H9 (cell line): ENCODE results near the gene OSBPL1A. TPM values are rescaled to one million over a fixed set of nuclear protein-coding genes. Genes with fewer than 3 reads are reported as not detected.

ENCODE experiments used
- DNase-seq: peaks from one replicate; pipeline ENCODE4 v3.0.0-alpha.2; 2017
- H2AFZ ChIP-seq: one replicate; pipeline ENCODE4 v1.6.1; 2013; ENCODE audit warnings: mild to moderate bottlenecking, low read length, control low read depth, moderate library complexity
- H2AK5ac ChIP-seq: 2 replicates; pipeline ENCODE4 v1.6.1; 2013; ENCODE audit warnings: low read length, control low read depth, mixed read lengths; ENCODE audit not compliant: insufficient read length
- H2BK120ac ChIP-seq: one replicate; pipeline ENCODE4 v1.6.1; 2013; ENCODE audit warnings: low read depth, mild to moderate bottlenecking, low read length, control low read depth, inconsistent platforms; ENCODE audit not compliant: poor library complexity, severe bottlenecking
- H2BK12ac ChIP-seq: 2 replicates; pipeline ENCODE4 v1.6.1; 2013; ENCODE audit warnings: low read length, control low read depth, mixed read lengths, low read depth; ENCODE audit not compliant: insufficient read length
- H2BK15ac ChIP-seq: 2 replicates; pipeline ENCODE4 v1.6.1; 2013; ENCODE audit warnings: low read depth, low read length, control low read depth
- H2BK20ac ChIP-seq: one replicate; pipeline ENCODE4 v1.6.1; 2013; ENCODE audit warnings: low read depth, mild to moderate bottlenecking, low read length, control low read depth, inconsistent platforms; ENCODE audit not compliant: poor library complexity, severe bottlenecking
- H2BK5ac ChIP-seq: 2 replicates; pipeline ENCODE4 v1.6.1; 2013; ENCODE audit warnings: low read length, control low read depth, mixed read lengths; ENCODE audit not compliant: insufficient read length
- H3K14ac ChIP-seq: 2 replicates; pipeline ENCODE4 v1.6.1; 2013; ENCODE audit warnings: low read length, control low read depth; ENCODE audit not compliant: insufficient read depth
- H3K18ac ChIP-seq: 2 replicates; pipeline ENCODE4 v1.6.1; 2013; ENCODE audit warnings: low read depth, mild to moderate bottlenecking, mixed read lengths, low read length, control low read depth; ENCODE audit not compliant: insufficient read length
- H3K23ac ChIP-seq: 2 replicates; pipeline ENCODE4 v1.6.1; 2013; ENCODE audit warnings: low read length, control low read depth, mixed read lengths, low read depth; ENCODE audit not compliant: insufficient read length
- H3K23me2 ChIP-seq: 2 replicates; pipeline ENCODE4 v1.6.1; 2013; ENCODE audit warnings: low read depth, mild to moderate bottlenecking, mixed read lengths, low read length, control low read depth; ENCODE audit not compliant: insufficient read length, poor library complexity, severe bottlenecking
- H3K27ac ChIP-seq: 2 replicates; pipeline ENCODE4 v1.5.1; 2013; ENCODE audit warnings: low read length, control low read depth, mixed read lengths, low read depth; ENCODE audit not compliant: insufficient read length
- H3K27me3 ChIP-seq: 2 replicates; pipeline ENCODE4 v1.6.1; 2013; ENCODE audit warnings: low read length, control low read depth, inconsistent platforms; ENCODE audit not compliant: insufficient read depth
- H3K4ac ChIP-seq: 2 replicates; pipeline ENCODE4 v1.6.1; 2013; ENCODE audit warnings: low read depth, mild to moderate bottlenecking, control low read depth, inconsistent platforms, low read length, moderate library complexity
- H3K4me1 ChIP-seq: 2 replicates; pipeline ENCODE4 v1.6.1; 2013; ENCODE audit warnings: low read length, control low read depth, inconsistent platforms; ENCODE audit not compliant: insufficient read depth
- H3K4me2 ChIP-seq: 2 replicates; pipeline ENCODE4 v1.6.1; 2013; ENCODE audit warnings: low read length, control low read depth, mixed read lengths; ENCODE audit not compliant: insufficient read length, insufficient read depth
- H3K56ac ChIP-seq: 2 replicates; pipeline ENCODE4 v1.6.1; 2013; ENCODE audit warnings: low read depth, mild to moderate bottlenecking, mixed read lengths, low read length, control low read depth; ENCODE audit not compliant: insufficient read length
- H3K79me1 ChIP-seq: 2 replicates; pipeline ENCODE4 v1.6.1; 2013; ENCODE audit warnings: low read depth, mild to moderate bottlenecking, moderate library complexity, low read length, control low read depth, inconsistent platforms; ENCODE audit not compliant: insufficient read depth, poor library complexity, severe bottlenecking
- H3K79me2 ChIP-seq: 2 replicates; pipeline ENCODE4 v1.6.1; 2013; ENCODE audit warnings: low read length, control low read depth, inconsistent platforms; ENCODE audit not compliant: insufficient read depth
- H3K9ac ChIP-seq: 2 replicates; pipeline ENCODE4 v1.6.1; 2013; ENCODE audit warnings: low read length, control low read depth, mixed read lengths; ENCODE audit not compliant: insufficient read length; ENCODE audit errors: extremely low read depth
- H3K9me3 ChIP-seq: one replicate; pipeline ENCODE4 v1.6.1; 2013; ENCODE audit warnings: low read depth, low read length, inconsistent platforms; ENCODE audit not compliant: control insufficient read depth
- H3T11ph ChIP-seq: one replicate; pipeline ENCODE4 v1.6.1; 2013; ENCODE audit warnings: mild to moderate bottlenecking, low read length, control low read depth, inconsistent platforms
- H4K20me1 ChIP-seq: one replicate; pipeline ENCODE4 v1.6.1; 2013; ENCODE audit not compliant: control insufficient read depth, insufficient read length, insufficient read depth
- H4K5ac ChIP-seq: 2 replicates; pipeline ENCODE4 v1.6.1; 2013; ENCODE audit warnings: low read depth, mild to moderate bottlenecking, mixed read lengths, low read length, control low read depth; ENCODE audit not compliant: insufficient read length
- H4K8ac ChIP-seq: replicated peaks from 2 replicates; pipeline ENCODE4 v1.6.1; 2013; ENCODE audit warnings: low read length, control low read depth, mixed read lengths, low read depth; ENCODE audit not compliant: insufficient read length
- H4K91ac ChIP-seq: 2 replicates; pipeline ENCODE4 v1.6.1; 2013; ENCODE audit warnings: low read depth, mild to moderate bottlenecking, moderate library complexity, mixed read lengths, low read length, control low read depth; ENCODE audit not compliant: insufficient read length
- H3K27ac Mint-ChIP-seq, 3 experiments: 2 replicates in 2 of 3; 3 replicates in 1 of 3; pipeline ENCODE4 v1.8.0; 2020 to 2021; ENCODE audit warnings: mixed read lengths in 3 of 3, mild to moderate bottlenecking in 1 of 3, moderate library complexity in 1 of 3
- H3K27me3 Mint-ChIP-seq: 2 replicates; pipeline ENCODE4 v1.8.0; 2021; ENCODE audit warnings: low read depth, mild to moderate bottlenecking, moderate library complexity, mixed read lengths
- H3K36me3 Mint-ChIP-seq, 3 experiments: 2 replicates in 2 of 3; 3 replicates in 1 of 3; pipeline ENCODE4 v1.8.0; 2020 to 2021; ENCODE audit warnings: low read depth in 3 of 3, mixed read lengths in 3 of 3; ENCODE audit not compliant: insufficient read depth in 1 of 3
- H3K4me1 Mint-ChIP-seq, 2 experiments: 2 replicates each; pipeline ENCODE4 v1.8.0; 2020; ENCODE audit warnings: mixed read lengths in 2 of 2
- H3K4me3 Mint-ChIP-seq, 2 experiments: 2 replicates in 1 of 2; 3 replicates in 1 of 2; pipeline ENCODE4 v1.8.0; 2020 to 2021; ENCODE audit warnings: mild to moderate bottlenecking in 2 of 2, mixed read lengths in 2 of 2, moderate library complexity in 1 of 2
- H3K9me3 Mint-ChIP-seq, 2 experiments: 2 replicates in 1 of 2; 3 replicates in 1 of 2; pipeline ENCODE4 v1.8.0; 2020; ENCODE audit warnings: mild to moderate bottlenecking in 2 of 2, mixed read lengths in 2 of 2, moderate library complexity in 1 of 2
- WGBS: extraction: QIAGEN DNeasy Blood & Tissue Kit; methylation state at CpG from one replicate; pipeline ENCODE4 v1.1.7; 2013; ENCODE audit warnings: missing lambda C conversion rate, low lambda C conversion rate, mixed read lengths; ENCODE audit not compliant: insufficient read length; ENCODE audit errors: extremely low coverage; 5-methylcytosine and 5-hydroxymethylcytosine counted together
- total RNA-seq: library from RNA; stranded (reverse); gene quantifications from 2 replicates; pipeline ENCODE4 v1.2.1, GENCODE V29; 2021
- TF ChIP-seq, protein P1 (sequence below): fragments of 200-600 bp; sonication (generic); conservative IDR thresholded peaks from 3 replicates; pipeline ENCODE4 v1.8.0; 2021; ENCODE audit warnings: antibody characterized with exemption, mild to moderate bottlenecking

OSBPL1A gene
- total RNA-seq, 1 experiment from 2014 or later: 33.9 TPM

DNA sequence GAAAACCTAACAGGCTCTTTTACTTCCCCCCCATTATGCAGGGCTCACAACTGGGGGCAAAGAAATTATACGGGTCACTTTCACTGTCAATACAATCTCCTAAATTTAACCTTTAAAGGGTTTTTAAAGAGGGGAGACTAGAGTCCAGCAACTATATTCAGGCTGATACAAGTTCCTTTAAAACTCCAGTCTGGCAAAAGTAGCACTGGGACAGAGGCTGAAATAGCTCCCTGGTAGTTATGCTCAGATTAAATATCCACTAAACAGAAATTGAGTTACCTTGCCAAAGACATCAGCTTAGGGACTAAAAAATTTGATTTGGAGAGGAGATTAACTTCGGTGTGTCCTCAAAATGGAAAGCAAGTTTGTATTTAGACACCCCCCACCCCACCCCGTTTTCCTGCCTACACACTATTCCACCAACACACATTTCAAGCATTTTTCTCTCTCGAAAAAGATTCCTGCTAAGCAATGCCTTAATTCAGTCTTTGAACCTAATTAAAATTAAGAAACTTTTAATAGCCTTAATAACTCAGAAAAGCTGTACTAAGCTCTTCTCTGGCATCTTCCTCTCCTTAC lies 127.2 kb downstream of the OSBPL1A start:
- no peak overlapping the region for H4K8ac ChIP-seq
- H3K36me3 Mint-ChIP-seq: peaks cover 0 to 8% (median 3%) of the 10 kb centered on the region in 3 experiments; a peak in 2 of 7 replicates
- no peak overlapping the region for H3K56ac ChIP-seq
- no peak overlapping the region for H4K5ac ChIP-seq
- DNase-seq: no peak
- H3K27me3 Mint-ChIP-seq: no peaks in the 10 kb centered on the region
- H3K4me2 ChIP-seq: peak overlapping the region; percentile 92
- no peak overlapping the region for H3K27ac ChIP-seq
- TF ChIP-seq, protein P1, sequence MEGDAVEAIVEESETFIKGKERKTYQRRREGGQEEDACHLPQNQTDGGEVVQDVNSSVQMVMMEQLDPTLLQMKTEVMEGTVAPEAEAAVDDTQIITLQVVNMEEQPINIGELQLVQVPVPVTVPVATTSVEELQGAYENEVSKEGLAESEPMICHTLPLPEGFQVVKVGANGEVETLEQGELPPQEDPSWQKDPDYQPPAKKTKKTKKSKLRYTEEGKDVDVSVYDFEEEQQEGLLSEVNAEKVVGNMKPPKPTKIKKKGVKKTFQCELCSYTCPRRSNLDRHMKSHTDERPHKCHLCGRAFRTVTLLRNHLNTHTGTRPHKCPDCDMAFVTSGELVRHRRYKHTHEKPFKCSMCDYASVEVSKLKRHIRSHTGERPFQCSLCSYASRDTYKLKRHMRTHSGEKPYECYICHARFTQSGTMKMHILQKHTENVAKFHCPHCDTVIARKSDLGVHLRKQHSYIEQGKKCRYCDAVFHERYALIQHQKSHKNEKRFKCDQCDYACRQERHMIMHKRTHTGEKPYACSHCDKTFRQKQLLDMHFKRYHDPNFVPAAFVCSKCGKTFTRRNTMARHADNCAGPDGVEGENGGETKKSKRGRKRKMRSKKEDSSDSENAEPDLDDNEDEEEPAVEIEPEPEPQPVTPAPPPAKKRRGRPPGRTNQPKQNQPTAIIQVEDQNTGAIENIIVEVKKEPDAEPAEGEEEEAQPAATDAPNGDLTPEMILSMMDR: no peak
- H2AK5ac ChIP-seq: no peak overlapping the region
- no CpG with 5 or more reads among the region's 4 CpGs for WGBS
- peak overlapping the region in 2 of 3 experiments; percentile 2 to 80; a peak in 3 of 7 replicates for H3K27ac Mint-ChIP-seq
- no peak overlapping the region for H2BK20ac ChIP-seq
- no peak overlapping the region for H3K14ac ChIP-seq
- H2BK15ac ChIP-seq: no peak overlapping the region
- H3K9ac ChIP-seq: peak overlapping the region; percentile 74
- no peak overlapping the region for H3K4ac ChIP-seq
- no peaks in the 10 kb centered on the region for H3K27me3 ChIP-seq
- no peaks in the 10 kb centered on the region for H3K79me2 ChIP-seq
- no peak overlapping the region for H3T11ph ChIP-seq
- H3K4me1 ChIP-seq: peaks cover 14% of the 10 kb centered on the region; the same call in 1 of the 2 replicates
- no peak overlapping the region for H2BK5ac ChIP-seq
- no peak overlapping the region for H3K23ac ChIP-seq
- H3K18ac ChIP-seq: no peak overlapping the region
- peak overlapping the region; percentile 88 to 89 for H3K4me3 Mint-ChIP-seq
- H4K91ac ChIP-seq: no peak overlapping the region
- H3K9me3 ChIP-seq: no peaks in the 10 kb centered on the region
- H2BK120ac ChIP-seq: no peak overlapping the region
- H2AFZ ChIP-seq: no peak overlapping the region
- H3K23me2 ChIP-seq: peaks cover 12% of the 10 kb centered on the region
- H4K20me1 ChIP-seq: peaks cover 2% of the 10 kb centered on the region
- H3K9me3 Mint-ChIP-seq: no peaks in the 10 kb centered on the region
- no peak overlapping the region for H2BK12ac ChIP-seq
- peaks cover 37 to 41% of the 10 kb centered on the region in 2 experiments for H3K4me1 Mint-ChIP-seq
- H3K79me1 ChIP-seq: no peaks in the 10 kb centered on the region
